H1 (cell line): ENCODE results near the gene DNAI2. TPM values are rescaled to one million over a fixed set of nuclear protein-coding genes. Genes with fewer than 3 reads are reported as not detected.
A peak's percentile ranks its signal among the peaks of the same experiment; 100 is the strongest.

Source experiments
- CTCF ChIA-PET: fragments of 300-600 bp; sonication (Branson Sonifier 250); formaldehyde crosslinking; loops from one replicate; lab custom pipeline; 2021; ENCODE audit not compliant: partially characterized antibody; lab: Charles Lee
- POLR2A ChIA-PET: fragments of 300-600 bp; sonication (Branson Sonifier 250); formaldehyde crosslinking; loops from one replicate; lab custom pipeline; 2021; ENCODE audit warnings: inconsistent platforms; ENCODE audit not compliant: partially characterized antibody; lab: Charles Lee
- DNase-seq, 2 experiments: peaks; one replicate each; pipeline versions ENCODE4 v3.0.0 to v3.0.0-alpha.2; 2010 to 2022; ENCODE audit warnings: low spot score in 2 of 2, low read depth in 1 of 2, mixed read lengths in 1 of 2
- FAIRE-seq: peaks from 2 replicates; lab custom pipeline; 2011; peaks lifted over from hg19 to GRCh38; lab: Jason Lieb, UNC
- H2AFZ ChIP-seq: 2 replicates; pipeline ENCODE4 v1.8.1; 2012; ENCODE audit warnings: low read length, inconsistent platforms
- H2AK5ac ChIP-seq: 2 replicates; pipeline ENCODE4 v1.6.1; 2013; ENCODE audit warnings: low read depth, low read length
- H2BK120ac ChIP-seq: replicated peaks from 2 replicates; pipeline ENCODE3; 2013; ENCODE audit warnings: low read depth, low read length, inconsistent platforms
- H2BK12ac ChIP-seq: 2 replicates; pipeline ENCODE4 v1.6.1; 2013; ENCODE audit warnings: low read depth, low read length
- H2BK15ac ChIP-seq: 2 replicates; pipeline ENCODE4 v1.6.1; 2013; ENCODE audit warnings: low read length
- H2BK20ac ChIP-seq: 2 replicates; pipeline ENCODE4 v1.6.1; 2013; ENCODE audit warnings: low read length
- H2BK5ac ChIP-seq: 2 replicates; pipeline ENCODE4 v1.6.1; 2013; ENCODE audit warnings: low read depth, low read length
- H3K14ac ChIP-seq: 2 replicates; pipeline ENCODE4 v1.6.1; 2013; ENCODE audit warnings: inconsistent platforms; ENCODE audit not compliant: insufficient read length
- H3K18ac ChIP-seq: 2 replicates; pipeline ENCODE4 v1.6.1; 2013; ENCODE audit warnings: low read length; ENCODE audit errors: extremely low read depth
- H3K23ac ChIP-seq: 2 replicates; pipeline ENCODE4 v1.6.1; 2013; ENCODE audit warnings: inconsistent platforms; ENCODE audit not compliant: insufficient read length
- H3K23me2 ChIP-seq: 2 replicates; pipeline ENCODE4 v1.6.1; 2013; ENCODE audit warnings: low read depth, low read length
- H3K27ac ChIP-seq: 2 replicates; pipeline ENCODE4 v1.6.1; 2011; ENCODE audit warnings: low read depth, low read length, inconsistent platforms
- H3K27me3 ChIP-seq, 4 experiments: replicated peaks in 1 of 4; 1 replicate in 1 of 4; 2 replicates in 3 of 4; pipeline versions ENCODE4 v1.6.1 to v1.8.1; 2011 to 2013; ENCODE audit warnings: low read length in 3 of 4, mild to moderate bottlenecking in 3 of 4, inconsistent platforms in 2 of 4, mixed read lengths in 2 of 4, moderate library complexity in 1 of 4; ENCODE audit not compliant: control insufficient read depth in 3 of 4, insufficient read depth in 3 of 4; ENCODE audit errors: extremely low read depth in 1 of 4
- H3K36me3 ChIP-seq, 4 experiments: 2 replicates each; pipeline versions ENCODE4 v1.6.1 to v1.8.1; 2011 to 2013; ENCODE audit warnings: mild to moderate bottlenecking in 4 of 4, low read length in 3 of 4, moderate library complexity in 2 of 4, control low read depth in 1 of 4, inconsistent platforms in 1 of 4; ENCODE audit not compliant: insufficient read depth in 4 of 4, control insufficient read depth in 2 of 4
- H3K4ac ChIP-seq: replicated peaks from 2 replicates; pipeline ENCODE3; 2013; ENCODE audit warnings: low read length, low read depth, mixed read lengths, inconsistent platforms; ENCODE audit not compliant: insufficient read length
- H3K4me1 ChIP-seq, 4 experiments: replicated peaks in 1 of 4; 1 replicate in 1 of 4; 2 replicates in 3 of 4; pipeline versions ENCODE4 v1.6.1 to v1.8.1; 2011 to 2013; ENCODE audit warnings: low read length in 3 of 4, inconsistent platforms in 2 of 4, mixed read lengths in 1 of 4; ENCODE audit not compliant: insufficient read depth in 4 of 4, control insufficient read depth in 3 of 4
- H3K4me2 ChIP-seq, 2 experiments: 2 replicates each; pipeline versions ENCODE4 v1.6.1 to v1.8.1; 2011 to 2013; ENCODE audit warnings: low read depth in 2 of 2, low read length in 2 of 2, control low read depth in 1 of 2, inconsistent platforms in 1 of 2, mild to moderate bottlenecking in 1 of 2; ENCODE audit not compliant: insufficient read depth in 1 of 2
- H3K4me3 ChIP-seq, 4 experiments: fragments of 200-600, 300-600 bp in 1 of 4; sonication (generic), shearing (Covaris generic), sonication (Bioruptor Twin) in 1 of 4; 2 replicates each; pipeline versions ENCODE4 v1.5.1 to v1.8.1; 2011 to 2016; ENCODE audit warnings: low read length in 4 of 4, low read depth in 3 of 4, control low read depth in 2 of 4, inconsistent platforms in 2 of 4, mild to moderate bottlenecking in 2 of 4, mixed read lengths in 1 of 4, moderate library complexity in 1 of 4; ENCODE audit not compliant: insufficient read depth in 2 of 4; ENCODE audit errors: extremely low read depth in 1 of 4
- H3K56ac ChIP-seq: replicated peaks from 2 replicates; pipeline ENCODE3; 2013; ENCODE audit warnings: low read depth, mild to moderate bottlenecking, mixed read lengths, low read length, inconsistent platforms; ENCODE audit not compliant: insufficient read length
- H3K79me1 ChIP-seq: 2 replicates; pipeline ENCODE4 v1.6.1; 2013; ENCODE audit warnings: low read depth, low read length, control low read depth
- H3K79me2 ChIP-seq, 2 experiments: 2 replicates each; pipeline versions ENCODE4 v1.6.1 to v1.8.1; 2012 to 2013; ENCODE audit warnings: low read length in 2 of 2, mild to moderate bottlenecking in 2 of 2, inconsistent platforms in 1 of 2; ENCODE audit not compliant: insufficient read depth in 2 of 2, control insufficient read depth in 1 of 2
- H3K9ac ChIP-seq, 4 experiments: replicated peaks in 1 of 4; 1 replicate in 1 of 4; 2 replicates in 3 of 4; pipeline versions ENCODE4 v1.6.1 to v1.8.1; 2011 to 2013; ENCODE audit warnings: low read depth in 3 of 4, low read length in 3 of 4, control low read depth in 2 of 4, mild to moderate bottlenecking in 2 of 4, moderate library complexity in 2 of 4, inconsistent platforms in 1 of 4; ENCODE audit errors: extremely low read depth in 1 of 4
- H3K9me3 ChIP-seq, 2 experiments: 2 replicates each; pipeline versions ENCODE4 v1.6.1 to v1.8.1; 2012 to 2013; ENCODE audit warnings: mild to moderate bottlenecking in 2 of 2, moderate library complexity in 2 of 2, control low read depth in 1 of 2, inconsistent platforms in 1 of 2, low read depth in 1 of 2, low read length in 1 of 2, mixed read lengths in 1 of 2; ENCODE audit not compliant: insufficient read depth in 2 of 2
- H4K20me1 ChIP-seq, 2 experiments: replicated peaks in 1 of 2; 2 replicates each; pipeline versions ENCODE3 to v1.8.1; 2011 to 2013; ENCODE audit warnings: inconsistent platforms in 2 of 2, low read length in 2 of 2, mild to moderate bottlenecking in 1 of 2; ENCODE audit not compliant: insufficient read depth in 2 of 2, control insufficient read depth in 1 of 2
- H4K5ac ChIP-seq: 2 replicates; pipeline ENCODE4 v1.6.1; 2013; ENCODE audit warnings: low read length, low read depth, mixed read lengths, inconsistent platforms; ENCODE audit not compliant: insufficient read length
- H4K8ac ChIP-seq: 2 replicates; pipeline ENCODE4 v1.8.0; 2013; ENCODE audit warnings: mild to moderate bottlenecking, moderate library complexity, low read length, inconsistent platforms; ENCODE audit not compliant: insufficient read depth; ENCODE audit errors: extremely low read depth
- H4K91ac ChIP-seq: replicated peaks from 2 replicates; pipeline ENCODE3; 2013; ENCODE audit warnings: low read length, mixed read lengths, inconsistent platforms; ENCODE audit not compliant: insufficient read length
- ASH2L ChIP-seq: fragments of 200-600, 300-600 bp; sonication (generic); IDR thresholded peaks from one replicate; pipeline ENCODE4 v1.7.1; 2017; ENCODE audit warnings: low read length
- E2F6 ChIP-seq: IDR thresholded peaks from 2 replicates; pipeline ENCODE4 v1.6.1; 2012; ENCODE audit warnings: inconsistent platforms
- EGR1 ChIP-seq: IDR thresholded peaks from 2 replicates; pipeline ENCODE4 v1.6.1; 2011; ENCODE audit warnings: low read depth, low read length, borderline replicate concordance
- KDM5A ChIP-seq: fragments of 200-600 bp; IDR thresholded peaks from 2 replicates; pipeline ENCODE4 v1.7.1; 2012; ENCODE audit warnings: mild to moderate bottlenecking, low read length, inconsistent platforms, mixed read lengths
- RBBP5 ChIP-seq: IDR thresholded peaks from 2 replicates; pipeline ENCODE4 v1.7.1; 2012; ENCODE audit warnings: low read depth, mild to moderate bottlenecking, inconsistent platforms, low read length, moderate library complexity, borderline replicate concordance
- RXRA ChIP-seq: IDR thresholded peaks from 2 replicates; pipeline ENCODE4 v1.6.1; 2011; ENCODE audit warnings: low read depth, mild to moderate bottlenecking, low read length, moderate library complexity; ENCODE audit not compliant: insufficient read depth
- SAP30 ChIP-seq: fragments of 300-600 bp; sonication (generic); IDR thresholded peaks from 2 replicates; pipeline ENCODE4 v1.7.1; 2012; ENCODE audit warnings: low read length, moderate library complexity, mild to moderate bottlenecking, inconsistent platforms; ENCODE audit not compliant: insufficient read depth, insufficient replicate concordance
- SIN3A ChIP-seq, 2 experiments: IDR thresholded peaks in 1 of 2; conservative IDR thresholded peaks in 1 of 2; 2 replicates each; pipeline ENCODE4 v1.6.1; 2011 to 2012; ENCODE audit warnings: low read length in 2 of 2, improper control_type of control experiment in 1 of 2, low read depth in 1 of 2, mild to moderate bottlenecking in 1 of 2
- TAF1 ChIP-seq: IDR thresholded peaks from 2 replicates; pipeline ENCODE4 v1.6.1; 2011; ENCODE audit warnings: mild to moderate bottlenecking, low read depth, low read length
- YY1 ChIP-seq: IDR thresholded peaks from 2 replicates; pipeline ENCODE4 v1.6.1; 2011; ENCODE audit warnings: low read depth, mild to moderate bottlenecking, low read length
- WGBS, 2 experiments: shearing (Covaris generic) in 1 of 2; methylation state at CpG; one replicate each; pipeline versions ENCODE4 v1.1.6 to v1.1.7; 2013 to 2015; ENCODE audit warnings: low lambda C conversion rate in 2 of 2, mixed read lengths in 2 of 2, inconsistent platforms in 1 of 2, low coverage in 1 of 2, missing lambda C conversion rate in 1 of 2; ENCODE audit not compliant: insufficient replicate concordance in 2 of 2, insufficient coverage in 1 of 2, insufficient read length in 1 of 2; ENCODE audit errors: extremely low coverage in 1 of 2, missing lambda C conversion rate in 1 of 2; 5-methylcytosine and 5-hydroxymethylcytosine counted together
- polyA plus RNA-seq, 7 experiments: library from polyadenylated mRNA; depleted of rRNA in 3 of 7; stranded (reverse) in 5 of 7; unstranded in 2 of 7; fragments of >200 nt in 5 of 7; fragments of 200-250 nt in 2 of 7; gene quantifications; 1 replicate in 5 of 7; 2 replicates in 1 of 7; 4 replicates in 1 of 7; pipeline versions ENCODE4 v1.2.1 to v1.2.3, GENCODE V29; 2011 to 2013; ENCODE audit warnings: missing spikeins in 2 of 7, mixed read lengths in 2 of 7
- total RNA-seq: library from RNA; stranded (reverse); fragmentation: NEBNext Ultra II Directional; extraction: Animal tissue kit (Norgen Biotek cat#: 25700); gene quantifications from 2 replicates; pipeline ENCODE4 v1.2.1, GENCODE V29; 2021

DNAI2 gene
- total and polyA plus RNA-seq, 2 of the 8 experiments (the other 6 are each of a cell fraction or from before 2014, with no cell fraction given) = 0.08 to 0.15 TPM

GRCh38 chr17:74362069-74362405, 88.0 kb downstream of the DNAI2 start:
- Histone ChIP-seq H2BK120ac (peak overlapping the region; percentile 52), H2AFZ (0 out of 2 replicates have a peak overlapping the region, but pooled peaks have one; percentile 46), H4K20me1 (no peaks in the 10 kb centered on the region), H3K56ac (no peak overlapping the region), H2BK20ac (peak overlapping the region; percentile 95; the same call in 1 of the 2 replicates), H3K79me2 (no peaks in the 10 kb centered on the region), H3K36me3 (peaks cover 0 to 5% (median 0%) of the 10 kb centered on the region in 4 experiments; a peak in 1 of 8 replicates), H3K79me1 (no peaks in the 10 kb centered on the region), H2BK5ac (peak overlapping the region; percentile 83; the same call in 1 of the 2 replicates), H2AK5ac (no peak overlapping the region), H2BK15ac (no peak overlapping the region), H3K4me3 (peak overlapping the region in 3 of 4 experiments; percentile 24 to 54 (median 45); a peak in 6 of 8 replicates), H4K91ac (peak overlapping the region; percentile 90), H3K4me2 (peak overlapping the region; percentile 5 to 80; a peak in 3 of 4 replicates), H3K9me3 (no peaks in the 10 kb centered on the region), H3K27ac (peak overlapping the region; percentile 48; the same call in 1 of the 2 replicates), H3K23ac (no peak overlapping the region), H3K14ac (no peak overlapping the region), H3K4ac (peak overlapping the region; percentile 6), H3K18ac (peak overlapping the region; percentile 93), H4K5ac (peak overlapping the region; percentile 86), H2BK12ac (peak overlapping the region; percentile 85; the same call in 1 of the 2 replicates), H4K8ac (no peak overlapping the region; the same call in 1 of the 2 replicates), H3K23me2 (peaks cover 1% of the 10 kb centered on the region), H3K9ac (peak overlapping the region in 1 of 4 experiments; percentile 20; a peak in 2 of 7 replicates), H3K27me3 (no peaks in the 10 kb centered on the region), H3K4me1 (peaks cover 5 to 29% (median 19%) of the 10 kb centered on the region in 4 experiments)
- peak in 1 of 2 experiments; percentile 80 for DNase-seq
- no peak for FAIRE-seq
- POLR2A ChIA-PET = interaction anchor here (0.6 to 1.6 kb wide), 8 partner anchors 11 to 158 kb away, joined by 3 to 4 read pairs (median 3); no protein-coding TSS in a partner anchor
- CTCF ChIA-PET = interaction anchor here (0.7 to 9.2 kb wide), 37 partner anchors 7 to 501 kb away, joined by 3 to 83 read pairs (median 5); no protein-coding TSS in a partner anchor
- TF ChIP-seq E2F6 (peak; percentile 38; the same call in 1 of the 2 replicates), ASH2L (peak; percentile 74), RXRA (no peak), RBBP5 (peak; percentile 94), SIN3A (conservative IDR thresholded peaks at IDR 0.05 in 1 of 2, IDR thresholded peaks at IDR 0.05 in 1 of 2; ENCODE audit: low read depth in 1 of 2, low read length in 2 of 2) (no peak), YY1 (peak; percentile 48; the same call in 1 of the 2 replicates), EGR1 (no peak), SAP30 (peak; percentile 41), TAF1 (0 out of 2 replicates have a peak, but pooled peaks have one; percentile 9), KDM5A (no peak)
- 12% methylated on average over 9 of the region's 9 CpGs; no CpG with 5 or more reads in 1 of the 2 experiments for WGBS, 2 experiments
